ENCODE measurements around the gene YBX2. TPM values are rescaled to one million over a fixed set of nuclear protein-coding genes. Genes with fewer than 3 reads are reported as not detected.

Gene YBX2
- total RNA-seq, 1 experiment from 2014 or later = 0.56 TPM

Other genes with a start within 250 kb of the YBX2 start
- gene CLEC10A, start 214.4 kb downstream of the YBX2 start, total RNA-seq (2022; extraction: Qiagen RNA extraction) = not detected in 5 replicates
- 0.07 to 0.12 TPM in 2 of 5 replicates, not detected in the others for gene ASGR2, start 179.8 kb downstream of the YBX2 start, total RNA-seq (2022; extraction: Qiagen RNA extraction)
- gene ASGR1, start 115.3 kb downstream of the YBX2 start, total RNA-seq (2022; extraction: Qiagen RNA extraction) = 0.82 to 1.4 TPM (median 1.2 TPM) in 5 replicates
- 5.4 to 7.5 TPM (median 5.8 TPM) in 5 replicates for gene DLG4, start 74.8 kb downstream of the YBX2 start, total RNA-seq (2022; extraction: Qiagen RNA extraction)
- gene ACADVL, start 74.7 kb downstream of the YBX2 start, total RNA-seq (2022; extraction: Qiagen RNA extraction) = 286 to 433 TPM (median 402 TPM) in 5 replicates
- 37.1 to 47.6 TPM (median 44.8 TPM) in 5 replicates for gene DVL2, start 60.1 kb downstream of the YBX2 start, total RNA-seq (2022; extraction: Qiagen RNA extraction)
- 86.1 to 108 TPM (median 99.5 TPM) in 5 replicates for gene PHF23, start 55.2 kb downstream of the YBX2 start, total RNA-seq (2022; extraction: Qiagen RNA extraction)
- gene GABARAP, start 52.2 kb downstream of the YBX2 start, total RNA-seq (2022; extraction: Qiagen RNA extraction) = 643 to 763 TPM (median 704 TPM) in 5 replicates
- 208 to 254 TPM (median 236 TPM) in 5 replicates for gene CTDNEP1, start 42.9 kb downstream of the YBX2 start, total RNA-seq (2022; extraction: Qiagen RNA extraction)
- gene ELP5, start 42.4 kb downstream of the YBX2 start, total RNA-seq (2022; extraction: Qiagen RNA extraction) = 131 to 160 TPM (median 140 TPM) in 5 replicates
- 2.2 to 3.2 TPM (median 2.9 TPM) in 5 replicates for gene CLDN7, start 32.2 kb downstream of the YBX2 start, total RNA-seq (2022; extraction: Qiagen RNA extraction)
- 0.35 to 0.67 TPM (median 0.63 TPM) in 5 replicates for gene SLC2A4, start 12.9 kb downstream of the YBX2 start, total RNA-seq (2022; extraction: Qiagen RNA extraction)
- gene EIF5A, start 13.0 kb upstream of the YBX2 start, total RNA-seq (2022; extraction: Qiagen RNA extraction) = 1,603 to 1,771 TPM (median 1,695 TPM) in 5 replicates
- gene GPS2, start 20.7 kb upstream of the YBX2 start, total RNA-seq (2022; extraction: Qiagen RNA extraction) = 81.4 to 100 TPM (median 97.9 TPM) in 5 replicates
- gene NEURL4, start 34.7 kb upstream of the YBX2 start, total RNA-seq (2022; extraction: Qiagen RNA extraction) = 23.0 to 36.7 TPM (median 28.7 TPM) in 5 replicates
- gene ACAP1, start 41.9 kb upstream of the YBX2 start, total RNA-seq (2022; extraction: Qiagen RNA extraction) = 2.4 to 5.7 TPM (median 4.0 TPM) in 5 replicates
- 11.3 to 13.7 TPM (median 12.5 TPM) in 5 replicates for gene KCTD11, start 57.5 kb upstream of the YBX2 start, total RNA-seq (2022; extraction: Qiagen RNA extraction)
- not detected in 5 replicates for gene TMEM95, start 60.5 kb upstream of the YBX2 start, total RNA-seq (2022; extraction: Qiagen RNA extraction)
- gene TNK1, start 86.5 kb upstream of the YBX2 start, total RNA-seq (2022; extraction: Qiagen RNA extraction) = 1.3 to 1.6 TPM (median 1.5 TPM) in 5 replicates
- 38.6 to 48.9 TPM (median 44.7 TPM) in 5 replicates for gene PLSCR3, start 99.9 kb upstream of the YBX2 start, total RNA-seq (2022; extraction: Qiagen RNA extraction)
- gene TMEM256, start 109.5 kb upstream of the YBX2 start, total RNA-seq (2022; extraction: Qiagen RNA extraction) = 180 to 224 TPM (median 215 TPM) in 5 replicates
- gene NLGN2, start 113.2 kb upstream of the YBX2 start, total RNA-seq (2022; extraction: Qiagen RNA extraction) = 13.3 to 17.6 TPM (median 17.1 TPM) in 5 replicates
- 0.06 to 0.13 TPM in 2 of 5 replicates, not detected in the others for gene SPEM1, start 125.7 kb upstream of the YBX2 start, total RNA-seq (2022; extraction: Qiagen RNA extraction)
- 0.03 to 0.07 TPM (median 0.06 TPM) in 3 of 5 replicates, not detected in the others for gene SPEM2, start 131.0 kb upstream of the YBX2 start, total RNA-seq (2022; extraction: Qiagen RNA extraction)
- 0.02 to 0.03 TPM (median 0.02 TPM) in 3 of 5 replicates, not detected in the others for gene SPEM3, start 134.2 kb upstream of the YBX2 start, total RNA-seq (2022; extraction: Qiagen RNA extraction)
- gene TMEM102, start 140.8 kb upstream of the YBX2 start, total RNA-seq (2022; extraction: Qiagen RNA extraction) = 10.8 to 13.9 TPM (median 13.3 TPM) in 5 replicates
- 0.76 to 1.2 TPM (median 0.85 TPM) in 5 replicates for gene FGF11, start 144.9 kb upstream of the YBX2 start, total RNA-seq (2022; extraction: Qiagen RNA extraction)
- gene CHRNB1, start 150.4 kb upstream of the YBX2 start, total RNA-seq (2022; extraction: Qiagen RNA extraction) = 8.0 to 11.6 TPM (median 10.2 TPM) in 5 replicates
- gene ZBTB4, start 185.0 kb upstream of the YBX2 start, total RNA-seq (2022; extraction: Qiagen RNA extraction) = 21.0 to 25.5 TPM (median 24.1 TPM) in 5 replicates
- not detected in 5 replicates for gene SLC35G6, start 186.8 kb upstream of the YBX2 start, total RNA-seq (2022; extraction: Qiagen RNA extraction)
- gene POLR2A, start 189.7 kb upstream of the YBX2 start, total RNA-seq (2022; extraction: Qiagen RNA extraction) = 72.5 to 86.2 TPM (median 79.8 TPM) in 5 replicates